GM21717 (cell line): ENCODE data around the gene SH3TC1.
A peak's percentile ranks its signal among the peaks of the same experiment; 100 is the strongest.

ENCODE experiments used
- ATAC-seq: cut with Tn5 transposase; IDR thresholded peaks from one replicate; pipeline ENCODE4 v1.9.1; 2021; ENCODE audit warnings: mild to moderate bottlenecking, moderate library complexity; ENCODE audit not compliant: unreplicated experiment

Gene SH3TC1

DNA sequence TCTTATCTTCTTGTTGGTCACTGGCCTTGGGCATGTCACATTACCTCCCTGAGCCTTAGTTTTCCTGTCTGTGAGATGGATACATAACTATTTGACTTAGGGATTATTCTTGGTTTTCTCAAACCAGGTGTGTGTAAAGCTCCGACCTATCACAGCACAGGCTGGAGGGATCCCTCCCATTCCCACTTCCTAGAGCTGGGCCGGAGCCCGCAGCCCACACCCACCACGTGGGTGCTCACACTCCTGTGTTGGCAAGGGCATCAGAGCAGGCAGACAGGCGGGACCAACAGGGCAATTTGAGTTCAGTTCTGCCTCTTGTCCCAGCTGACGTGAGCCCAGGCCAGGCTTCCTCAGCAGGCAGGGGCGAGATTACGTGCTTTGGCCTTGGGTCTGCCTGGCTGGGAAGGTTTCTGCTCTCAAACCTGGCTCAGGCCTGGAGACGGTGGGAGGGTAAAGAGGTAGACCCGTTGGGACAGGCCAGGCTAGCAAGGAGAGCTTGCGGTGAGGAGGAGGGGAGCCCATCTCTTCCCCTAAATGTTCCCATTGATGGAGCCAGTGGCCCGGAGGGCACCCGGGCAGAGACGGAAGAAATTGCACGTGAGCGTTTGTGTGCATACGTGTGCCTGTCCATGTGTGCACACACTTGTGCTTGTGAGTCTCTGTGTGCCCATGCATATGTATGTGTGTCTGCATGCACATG lies 734 bp upstream of the SH3TC1 start:
- ATAC-seq, result no peak

DNA sequence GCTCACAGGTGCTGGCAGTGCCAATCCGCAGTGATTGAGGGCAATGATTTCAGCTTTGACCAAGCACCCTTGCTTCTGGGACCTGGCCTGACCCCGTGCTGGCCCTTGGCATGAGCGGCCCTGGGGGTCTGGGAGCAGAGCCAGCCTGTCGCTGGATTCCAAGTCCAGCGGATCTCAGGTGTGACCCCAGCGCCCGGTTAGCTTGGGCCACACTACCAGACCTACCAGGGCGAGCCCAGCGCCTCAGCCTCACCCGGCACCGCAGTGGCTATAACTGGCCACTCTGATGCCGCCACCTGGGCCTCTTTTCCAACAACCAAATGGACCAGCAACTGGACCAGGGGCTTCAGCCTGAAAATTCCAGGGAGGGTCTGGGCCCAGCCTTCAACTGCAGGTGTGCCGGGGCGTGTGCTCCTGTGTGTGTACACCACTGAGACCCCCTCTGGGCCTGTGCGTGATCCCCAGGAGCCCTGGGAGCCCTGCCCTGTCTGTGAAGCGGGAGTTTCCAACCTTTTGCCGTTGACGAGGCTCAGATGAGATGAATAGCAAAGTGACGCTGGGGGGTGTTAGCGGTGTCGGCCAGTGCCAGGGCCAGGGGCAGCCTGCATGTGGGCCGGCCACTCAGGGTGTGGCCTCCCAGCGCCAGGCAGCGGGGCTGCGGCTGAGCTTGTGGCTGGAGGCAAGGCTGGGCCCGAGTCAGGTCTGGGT lies 658 bp downstream of the SH3TC1 start:
- ATAC-seq, result no peak

- no peak for ATAC-seq
Observed at GRCh38 chr4:8200302-8200975, 1.3 kb downstream of the SH3TC1 start.

DNA sequence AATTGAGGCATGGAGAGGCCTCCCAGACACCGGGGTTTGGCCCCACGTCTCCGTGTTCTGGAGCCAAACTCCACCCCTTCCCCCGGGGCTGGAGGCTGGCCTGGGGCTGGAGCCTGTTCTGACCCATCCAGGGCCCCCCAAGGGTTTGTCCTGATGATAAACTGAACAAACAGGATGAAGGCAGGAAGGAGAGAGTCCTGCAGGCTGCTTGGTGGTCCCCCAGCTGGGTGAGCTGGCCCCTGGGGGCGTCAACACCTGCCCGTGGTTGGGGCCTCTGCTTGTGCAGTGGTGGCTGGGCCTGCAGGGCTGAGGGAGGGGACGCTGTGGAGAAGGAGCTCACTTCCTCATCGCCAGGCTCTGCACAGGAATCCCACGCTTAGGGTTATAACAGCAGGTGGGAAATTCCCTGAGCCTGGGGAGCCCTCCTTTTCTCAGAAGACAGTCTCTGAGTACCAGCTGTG lies 2.3 kb downstream of the SH3TC1 start:
- ATAC-seq, result peak; percentile 59

DNA sequence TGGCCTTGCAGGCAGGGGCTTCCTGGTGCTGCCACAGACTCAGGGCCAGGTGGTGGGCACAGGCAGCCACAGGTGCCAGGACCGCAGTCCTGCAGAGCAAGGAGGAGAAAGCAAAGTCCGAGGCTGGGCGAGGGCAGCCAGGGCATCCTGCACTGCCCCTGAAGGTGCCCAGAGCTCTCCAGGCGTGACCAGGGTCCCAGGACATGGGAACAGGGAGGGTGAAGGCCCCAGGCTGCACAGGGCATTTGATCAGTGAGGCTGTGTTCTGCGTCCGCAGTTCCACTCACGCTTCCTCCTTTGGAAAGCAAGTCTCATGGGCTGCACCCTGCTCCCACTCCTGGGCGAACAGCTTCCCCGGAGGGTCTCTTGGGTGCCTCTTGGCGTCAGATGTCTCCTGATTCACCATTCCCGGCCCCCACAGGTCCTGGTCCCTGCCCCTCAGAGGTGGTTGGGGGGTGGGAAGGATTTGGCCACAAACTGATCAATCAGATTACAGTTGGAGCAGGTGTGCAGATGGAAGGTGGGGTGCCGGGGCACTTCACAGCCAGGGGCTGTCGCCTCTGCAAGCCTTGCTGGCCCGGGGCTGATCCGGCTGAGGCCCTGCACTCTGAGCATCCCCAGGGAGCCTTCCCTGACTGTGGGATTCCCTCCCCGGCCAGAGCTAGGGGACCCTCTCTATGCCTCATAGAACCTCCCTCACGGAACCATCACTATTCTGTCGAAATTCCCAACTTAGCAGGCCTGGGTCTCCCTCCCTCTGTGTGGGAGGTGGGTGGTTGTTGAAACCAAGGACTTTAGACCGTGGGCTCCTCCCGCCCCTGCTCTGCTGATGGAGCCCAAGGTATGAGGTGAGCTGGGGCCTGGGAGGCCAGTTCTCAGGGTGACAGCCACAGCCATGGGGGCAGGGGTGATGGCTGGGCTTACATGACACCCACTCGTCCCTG lies 3.3 kb downstream of the SH3TC1 start:
- ATAC-seq, result no peak

DNA sequence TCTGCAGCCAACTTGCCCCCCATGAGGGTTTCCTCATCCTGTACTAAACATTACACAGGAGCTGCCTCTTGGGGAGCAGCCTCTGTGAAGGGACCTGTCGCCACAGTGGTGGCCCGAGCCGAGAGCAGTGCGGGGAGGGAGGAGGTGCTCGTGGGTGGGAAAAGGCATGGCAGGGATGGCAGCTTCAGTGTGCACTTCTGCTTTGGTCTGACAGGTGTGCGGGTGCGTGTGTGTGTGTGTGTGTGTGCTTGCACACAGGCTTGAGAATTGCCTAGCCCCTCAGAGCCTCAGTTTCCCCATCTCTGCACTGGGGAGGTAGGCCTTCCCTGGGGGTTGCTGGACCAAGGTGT lies 3.9 kb downstream of the SH3TC1 start:
- no peak for ATAC-seq

DNA sequence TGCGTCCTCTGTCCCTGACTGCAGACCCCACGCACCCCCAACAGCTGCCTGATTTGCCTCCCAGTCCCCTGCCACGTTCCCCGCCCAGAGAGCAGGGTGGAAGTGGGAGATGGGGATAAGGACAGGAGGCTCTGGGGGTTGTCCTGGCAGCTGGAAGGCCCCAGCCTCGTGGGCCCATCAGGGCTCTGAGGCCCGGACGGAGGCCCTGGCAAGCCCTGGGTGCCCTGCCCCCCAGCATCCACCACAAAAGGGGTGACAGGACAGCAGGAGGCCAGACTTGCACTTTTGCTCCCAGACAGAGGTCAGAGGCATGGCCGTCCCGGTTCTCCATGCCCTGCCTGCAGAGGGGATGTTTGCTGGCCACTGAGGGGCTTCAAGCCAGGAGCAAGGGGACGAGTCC lies 4.7 kb downstream of the SH3TC1 start:
- ATAC-seq, result no peak

GRCh38 chr4:8204576-8205227 lies 5.6 kb downstream of the SH3TC1 start:
- ATAC-seq, result no peak

- ATAC-seq, result no peak
Observed at GRCh38 chr4:8205241-8205707, 6.2 kb downstream of the SH3TC1 start.

DNA sequence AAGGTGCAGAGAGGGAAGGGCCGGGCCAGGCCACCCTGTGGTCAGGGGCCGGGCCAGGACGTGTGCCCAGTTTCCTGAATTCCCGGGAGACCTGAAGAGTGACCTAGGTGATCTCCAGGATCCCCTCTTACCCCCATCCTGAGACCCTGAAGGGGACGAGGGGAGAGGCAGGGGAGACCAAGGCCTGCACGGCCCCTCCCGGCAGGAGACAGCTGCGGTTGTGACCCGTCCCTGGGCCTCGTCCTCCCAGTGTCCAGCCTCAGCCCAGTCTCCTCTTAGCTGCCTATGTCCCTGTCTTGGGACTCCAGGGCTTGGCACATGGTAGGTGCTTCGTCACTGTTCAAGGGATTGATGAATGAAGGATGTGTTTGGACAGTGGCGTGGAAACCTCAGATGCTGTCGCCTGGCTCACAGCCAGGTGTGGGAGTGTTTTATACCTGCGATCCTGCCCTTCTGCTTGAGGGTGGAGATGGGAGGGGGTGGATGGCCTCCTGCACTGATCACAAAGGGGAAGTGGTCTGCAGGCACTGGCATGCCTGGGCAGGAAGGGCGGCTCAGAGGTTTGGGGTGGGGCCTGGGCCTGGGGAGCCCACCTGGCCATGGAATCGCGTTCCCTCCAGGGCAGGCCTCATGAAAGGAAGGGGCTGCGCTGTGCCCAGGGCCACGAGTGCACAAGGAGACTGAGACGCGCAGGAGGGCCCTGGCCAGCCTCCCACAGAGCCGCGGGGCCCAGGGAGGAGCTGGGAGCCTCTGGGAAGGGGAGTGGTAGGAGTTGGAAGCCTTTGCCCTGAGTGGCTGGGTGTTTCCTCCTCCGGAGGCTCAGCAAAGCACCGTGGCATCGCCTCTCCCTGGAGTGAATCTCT lies 6.9 kb downstream of the SH3TC1 start:
- ATAC-seq, result no peak

DNA sequence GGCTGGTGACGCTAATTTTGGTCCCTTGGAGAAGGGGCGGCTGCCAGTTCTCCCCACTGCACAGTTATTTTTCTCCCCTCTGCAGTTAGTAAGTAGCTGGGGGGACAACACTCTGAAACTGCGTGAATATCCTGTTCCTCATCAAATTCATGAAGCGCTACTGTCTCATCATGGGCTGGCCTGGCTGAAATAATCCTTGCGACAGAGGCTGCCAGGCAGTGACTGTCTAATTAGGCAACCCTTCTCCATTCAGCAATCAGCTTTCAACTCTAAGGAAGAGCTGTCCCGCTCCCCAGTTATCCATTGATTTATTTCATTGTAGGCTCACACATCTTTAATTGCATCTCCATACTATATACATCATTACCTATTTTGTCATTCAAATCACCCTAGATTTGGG lies 8.2 kb downstream of the SH3TC1 start:
- no peak for ATAC-seq

DNA sequence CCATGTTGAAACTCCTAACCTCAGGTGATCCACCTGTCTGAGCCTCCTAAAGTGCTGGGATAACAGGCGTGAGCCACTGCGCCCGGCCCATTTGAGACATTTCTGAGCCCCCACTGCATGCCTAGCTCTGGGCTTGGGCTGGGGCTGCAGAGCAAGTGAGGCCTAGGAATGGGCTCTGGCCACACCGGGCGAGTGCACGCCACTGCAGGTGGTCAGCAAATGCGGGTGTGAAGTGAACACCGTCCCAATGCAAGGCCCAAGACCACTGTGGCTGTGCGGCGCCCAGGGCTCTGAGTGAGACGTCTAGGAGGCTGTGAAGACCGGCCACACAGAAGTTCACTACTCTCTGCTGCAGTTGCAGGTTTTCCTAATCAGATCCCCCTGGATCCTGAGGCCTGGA lies 9.5 kb downstream of the SH3TC1 start:
- ATAC-seq, result no peak

- ATAC-seq, result no peak
Observed at GRCh38 chr4:8209181-8209874, 10.2 kb downstream of the SH3TC1 start.

- ATAC-seq, result no peak
Observed at GRCh38 chr4:8210010-8210409, 10.9 kb downstream of the SH3TC1 start.

DNA sequence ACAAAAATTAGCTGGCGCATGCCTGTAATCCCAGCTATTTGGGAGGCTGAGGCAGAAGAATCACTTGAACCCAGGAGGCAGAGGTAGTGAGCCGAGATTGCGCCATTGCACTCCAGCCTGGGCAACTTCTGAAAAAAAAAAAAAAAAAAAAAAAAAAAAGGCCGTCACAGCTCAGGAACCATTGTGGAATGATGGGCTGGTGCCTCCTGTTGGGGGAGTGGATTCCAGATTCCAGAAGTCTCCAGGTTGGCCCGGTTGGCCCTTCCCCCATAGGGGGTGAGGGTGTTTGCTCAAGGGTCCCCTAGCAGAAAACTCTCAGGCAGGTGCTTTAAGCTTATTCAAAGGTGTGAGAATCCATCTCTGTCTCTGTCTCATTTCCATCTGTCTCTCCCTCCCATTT lies 11.5 kb downstream of the SH3TC1 start:
- no peak for ATAC-seq

GRCh38 chr4:8211251-8211650 lies 12.2 kb downstream of the SH3TC1 start:
- ATAC-seq, result no peak

GRCh38 chr4:8211737-8212581 lies 12.9 kb downstream of the SH3TC1 start:
- no peak for ATAC-seq

DNA sequence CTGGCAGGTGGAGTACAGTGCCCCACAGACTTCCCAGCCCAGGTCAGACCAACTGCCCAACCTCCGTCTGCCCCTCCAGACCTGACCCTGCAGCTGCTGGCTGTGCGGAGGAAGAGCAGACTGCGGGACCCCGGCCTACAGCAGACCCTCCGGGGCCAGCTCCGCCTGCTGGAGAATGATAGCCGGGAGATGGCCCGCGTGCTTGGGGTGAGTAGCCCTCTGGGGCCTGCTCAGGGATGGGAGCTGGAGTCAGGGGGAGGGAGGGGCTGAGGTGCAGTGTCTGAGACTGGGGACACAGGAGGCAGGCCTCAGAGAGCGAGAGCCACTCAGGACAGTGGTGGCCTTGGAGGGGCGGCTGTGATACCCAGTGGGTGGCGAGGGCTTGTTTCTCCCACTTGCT lies 13.5 kb downstream of the SH3TC1 start:
- ATAC-seq, result no peak
